ENCODE results near the gene WDR20.

DNA sequence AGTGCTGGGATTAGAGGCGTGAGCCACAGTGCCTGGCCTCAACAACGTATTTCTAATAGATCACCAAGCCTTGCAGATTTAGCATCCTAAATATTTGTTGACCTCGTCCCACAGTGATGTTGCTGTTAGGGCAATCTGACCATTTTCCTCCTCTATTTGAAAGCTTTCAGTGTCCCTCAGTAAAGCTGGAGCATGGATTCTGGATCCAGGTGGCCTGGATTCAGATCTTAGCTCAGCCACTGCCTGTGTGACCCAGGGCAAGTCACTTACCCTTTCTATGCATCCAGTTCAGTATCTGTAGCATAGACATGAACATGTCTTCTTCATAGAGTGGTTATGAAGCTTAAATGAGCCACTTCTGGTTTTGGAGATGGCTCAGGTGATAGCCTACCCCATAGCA lies 49.0 kb upstream of the WDR20 start:
- no peak for TF ChIP-seq POLR2A (IDR thresholded peaks at IDR 0.05)
- TF ChIP-seq, protein P1, sequence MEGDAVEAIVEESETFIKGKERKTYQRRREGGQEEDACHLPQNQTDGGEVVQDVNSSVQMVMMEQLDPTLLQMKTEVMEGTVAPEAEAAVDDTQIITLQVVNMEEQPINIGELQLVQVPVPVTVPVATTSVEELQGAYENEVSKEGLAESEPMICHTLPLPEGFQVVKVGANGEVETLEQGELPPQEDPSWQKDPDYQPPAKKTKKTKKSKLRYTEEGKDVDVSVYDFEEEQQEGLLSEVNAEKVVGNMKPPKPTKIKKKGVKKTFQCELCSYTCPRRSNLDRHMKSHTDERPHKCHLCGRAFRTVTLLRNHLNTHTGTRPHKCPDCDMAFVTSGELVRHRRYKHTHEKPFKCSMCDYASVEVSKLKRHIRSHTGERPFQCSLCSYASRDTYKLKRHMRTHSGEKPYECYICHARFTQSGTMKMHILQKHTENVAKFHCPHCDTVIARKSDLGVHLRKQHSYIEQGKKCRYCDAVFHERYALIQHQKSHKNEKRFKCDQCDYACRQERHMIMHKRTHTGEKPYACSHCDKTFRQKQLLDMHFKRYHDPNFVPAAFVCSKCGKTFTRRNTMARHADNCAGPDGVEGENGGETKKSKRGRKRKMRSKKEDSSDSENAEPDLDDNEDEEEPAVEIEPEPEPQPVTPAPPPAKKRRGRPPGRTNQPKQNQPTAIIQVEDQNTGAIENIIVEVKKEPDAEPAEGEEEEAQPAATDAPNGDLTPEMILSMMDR (IDR thresholded peaks at IDR 0.05) = no peak

Measured in Peyer's patch (tissue), 4 donors.